ENCODE measurements around the gene TMEM201.

The TMEM201 gene

GRCh38 chr1:9576903-9577302, 11.8 kb upstream of the TMEM201 start:
- DNase-seq, result no peak

GRCh38 chr1:9577423-9577822, 11.3 kb upstream of the TMEM201 start:
- no peak for DNase-seq

GRCh38 chr1:9580942-9581341, 7.8 kb upstream of the TMEM201 start:
- DNase-seq, result no peak

- no peak for DNase-seq
Observed at GRCh38 chr1:9586147-9586766, 2.5 kb upstream of the TMEM201 start.

- DNase-seq, result peak; percentile 80
Observed at GRCh38 chr1:9589144-9589718, 520 bp downstream of the TMEM201 start.

- no peak for DNase-seq
Observed at GRCh38 chr1:9589719-9590157, 1.0 kb downstream of the TMEM201 start.

- DNase-seq, result no peak
Observed at GRCh38 chr1:9590201-9590600, 1.5 kb downstream of the TMEM201 start.

GRCh38 chr1:9590945-9591668, 2.4 kb downstream of the TMEM201 start:
- no peak for DNase-seq

- no peak for DNase-seq
Observed at GRCh38 chr1:9591669-9592509, 3.2 kb downstream of the TMEM201 start.

GRCh38 chr1:9592510-9593075, 3.9 kb downstream of the TMEM201 start:
- DNase-seq, result no peak

- no peak for DNase-seq
Observed at GRCh38 chr1:9593147-9593491, 4.4 kb downstream of the TMEM201 start.

GRCh38 chr1:9593492-9594465, 5.1 kb downstream of the TMEM201 start:
- DNase-seq, result peak; percentile 66

GRCh38 chr1:9594471-9595155, 5.9 kb downstream of the TMEM201 start:
- DNase-seq, result no peak

- DNase-seq, result no peak
Observed at GRCh38 chr1:9595156-9595967, 6.7 kb downstream of the TMEM201 start.

GRCh38 chr1:9595968-9596340, 7.2 kb downstream of the TMEM201 start:
- no peak for DNase-seq

- DNase-seq, result no peak
Observed at GRCh38 chr1:9596415-9597123, 7.9 kb downstream of the TMEM201 start.

- DNase-seq, result no peak
Observed at GRCh38 chr1:9597361-9598315, 8.9 kb downstream of the TMEM201 start.

GRCh38 chr1:9598316-9598700, 9.6 kb downstream of the TMEM201 start:
- DNase-seq, result no peak
